ENCODE measurements around the gene AGPS. TPM values are rescaled to one million over a fixed set of nuclear protein-coding genes. Genes with fewer than 3 reads are reported as not detected.

AGPS gene
- total RNA-seq, 1 experiment from 2014 or later: 67.6 TPM

GRCh38 chr2:177586154-177586553 is 193.6 kb downstream of the AGPS start:
- no peak for DNase-seq (ENCODE audit: low spot score)

DNA sequence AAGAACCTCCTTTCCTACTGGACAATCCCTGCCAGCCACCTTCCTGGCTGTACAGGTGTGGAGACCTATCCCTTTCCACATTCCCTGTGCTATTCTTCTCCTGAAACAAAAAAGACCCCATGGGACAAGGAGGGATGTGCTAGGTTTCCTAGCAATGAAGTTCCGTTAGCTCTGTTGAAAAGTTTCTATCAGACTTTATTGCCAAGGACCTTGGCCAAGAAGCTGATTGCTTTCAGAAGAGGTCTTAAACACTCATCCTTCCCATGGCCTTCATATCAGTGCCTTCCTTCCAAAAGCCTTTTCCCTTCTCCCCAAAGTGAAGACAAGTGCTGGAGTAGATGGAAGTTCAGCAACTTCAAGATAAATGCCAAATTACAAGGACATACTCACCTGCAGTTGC is 194.8 kb downstream of the AGPS start:
- DNase-seq (ENCODE audit: low spot score): no peak

- DNase-seq (ENCODE audit: low spot score): no peak
Measured at GRCh38 chr2:177588671-177589070, 196.1 kb downstream of the AGPS start.

DNA sequence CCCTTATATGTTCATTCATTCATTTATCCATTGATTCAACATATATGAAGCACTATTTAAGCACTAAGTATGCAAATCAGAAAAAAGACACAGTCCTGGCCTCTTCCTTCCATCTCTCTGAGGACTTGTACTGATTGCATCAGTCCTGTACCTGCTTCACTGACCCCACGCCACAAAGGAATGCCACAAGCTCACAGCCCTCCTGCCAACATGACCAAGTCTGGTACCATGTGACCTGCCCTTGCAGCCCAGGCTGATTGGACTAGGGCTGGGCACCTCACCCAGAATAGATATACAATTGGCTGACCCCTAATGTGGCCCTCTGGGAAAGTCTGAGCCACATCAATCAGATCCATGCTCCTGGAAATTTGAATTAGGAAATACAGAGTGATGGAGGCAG is 196.6 kb downstream of the AGPS start:
- DNase-seq (ENCODE audit: low spot score): no peak

DNA sequence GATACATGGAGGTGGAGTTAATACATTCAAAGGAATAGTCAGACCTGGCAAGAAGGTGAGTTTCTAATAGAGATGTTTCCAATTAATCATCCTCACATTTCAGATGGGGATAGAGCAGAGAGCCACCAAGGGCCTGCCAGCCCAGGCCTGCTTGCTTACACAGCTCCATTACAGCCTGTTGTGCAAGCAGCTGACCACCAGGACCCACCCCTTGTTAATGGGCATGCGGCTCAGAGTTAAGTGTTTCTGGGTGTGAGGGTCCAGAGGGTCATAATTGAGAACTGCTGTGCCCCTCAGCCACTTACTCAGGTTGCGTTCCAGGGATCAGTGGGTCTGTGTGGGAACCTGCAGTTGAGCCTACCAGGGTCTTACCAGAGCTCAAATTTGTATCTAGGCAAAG is 199.8 kb downstream of the AGPS start:
- no peak for DNase-seq (ENCODE audit: low spot score)

DNA sequence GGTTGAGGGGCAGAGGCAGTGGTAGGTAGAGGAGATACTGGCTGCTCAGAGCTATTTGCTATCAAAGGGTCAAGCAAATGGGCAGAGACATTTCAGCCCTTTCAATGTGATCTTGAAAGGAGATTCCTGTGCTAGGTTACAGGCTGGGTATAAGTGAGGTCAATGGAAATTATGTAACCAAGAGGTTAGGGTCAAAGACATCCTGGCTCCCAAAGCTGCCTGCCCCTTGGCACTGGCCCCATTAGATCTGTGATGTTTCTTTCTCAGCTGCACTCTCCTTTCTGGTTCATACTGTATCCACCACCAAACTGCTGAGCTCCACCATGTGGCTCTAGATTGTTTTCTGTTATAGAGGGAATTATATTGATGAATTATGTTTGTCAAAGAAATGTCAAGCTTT is 200.4 kb downstream of the AGPS start:
- no peak for DNase-seq (ENCODE audit: low spot score)

GRCh38 chr2:177593402-177593801 is 200.8 kb downstream of the AGPS start:
- DNase-seq (ENCODE audit: low spot score): no peak

Other genes with a start within 250 kb of the AGPS start
- gene HNRNPA3, start 180.0 kb upstream of the AGPS start, total RNA-seq (2014; rRNA removed; shearing (Covaris generic)): 37.8 and 41.3 TPM in 2 replicates
- 47.1 and 51.1 TPM in 2 replicates for gene NFE2L2, start 128.0 kb upstream of the AGPS start, total RNA-seq (2014; rRNA removed; shearing (Covaris generic))

Measured in A172 (cell line).